ENCODE data around the gene SPRYD4.
A peak's percentile ranks its signal among the peaks of the same experiment; 100 is the strongest.
"Not testable (repeated sequence)": the region's sequence is repeated elsewhere in the genome, so short reads cannot be mapped to it uniquely, and the experiment has no call there.

Gene SPRYD4

DNA sequence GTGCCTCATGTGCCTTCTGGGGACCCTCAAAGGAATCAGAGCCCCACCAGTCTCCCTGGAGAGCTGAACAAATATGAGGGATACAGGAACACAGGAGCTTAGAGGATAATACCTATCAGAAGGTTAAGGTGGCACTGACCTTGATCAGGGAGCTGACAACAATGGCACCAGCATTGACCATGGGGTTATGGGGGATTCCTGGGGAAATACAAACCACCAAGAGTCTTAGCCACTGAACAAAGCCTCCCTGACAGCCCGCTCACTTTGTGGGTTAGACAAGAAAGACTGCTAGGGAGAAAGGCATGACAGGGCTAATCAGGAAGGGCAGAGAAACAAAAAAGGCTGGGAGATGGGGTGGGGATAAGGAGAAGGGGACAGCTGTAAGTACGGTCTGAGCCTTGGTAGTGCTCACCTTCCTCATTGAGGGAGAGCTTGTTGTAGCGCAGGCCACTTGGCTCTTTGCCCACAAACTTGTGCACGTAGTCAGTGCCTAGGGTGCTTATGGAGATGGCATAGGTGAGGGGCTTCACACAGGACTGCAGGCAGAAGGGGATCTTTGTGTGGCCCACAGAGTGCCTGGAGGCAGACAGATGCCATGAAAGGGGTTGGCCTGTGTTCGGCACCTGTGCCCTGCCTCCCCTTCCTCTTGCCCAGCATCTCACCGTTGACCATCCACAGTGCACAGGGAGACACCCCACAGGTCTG lies 9.3 kb downstream of the SPRYD4 start:
- DNase-seq, result no peak

- no peak for DNase-seq
Measured at GRCh38 chr12:56479625-56480024, 11.2 kb downstream of the SPRYD4 start.

- no peak for DNase-seq
Measured at GRCh38 chr12:56484566-56484965, 16.2 kb downstream of the SPRYD4 start.

GRCh38 chr12:56486694-56487093 lies 18.3 kb downstream of the SPRYD4 start:
- no peak for DNase-seq

DNA sequence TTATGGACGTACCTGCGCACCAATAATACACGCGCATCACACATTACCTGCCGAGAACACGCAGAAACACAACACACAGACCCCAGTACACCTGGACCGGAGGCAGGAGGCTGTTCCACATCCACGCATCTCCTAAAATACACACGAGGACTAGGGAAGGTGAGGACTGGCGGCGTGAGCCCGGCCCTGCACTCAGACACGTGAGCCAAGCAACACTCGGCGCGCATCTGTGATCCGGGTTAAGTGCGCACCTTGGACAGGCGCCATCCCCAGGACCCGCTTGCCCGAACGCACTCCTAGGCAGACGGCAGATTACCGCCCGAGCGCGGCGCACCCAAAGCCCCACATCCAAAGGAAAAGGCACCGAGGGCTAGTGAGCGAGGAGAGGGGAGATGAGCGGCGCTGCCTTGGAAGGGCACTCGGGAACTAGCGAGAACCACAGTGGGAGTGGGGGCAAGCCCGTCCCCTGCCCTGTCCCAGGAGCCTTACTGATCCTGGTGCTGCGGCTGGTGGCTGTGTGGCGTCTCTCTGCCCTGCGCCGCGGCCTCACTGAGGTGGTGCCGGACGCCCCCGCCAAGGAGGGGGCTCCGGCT lies 19.2 kb downstream of the SPRYD4 start:
- DNase-seq, result peak; percentile 69

GRCh38 chr12:56488041-56488955 lies 19.9 kb downstream of the SPRYD4 start, which contains the start of gene GLS2:
TSS of gene GLS2 (minus strand) at chr12:56488161. CDS start at chr12:56488118, 43 bp downstream.
- peak; percentile 88 for DNase-seq

DNA sequence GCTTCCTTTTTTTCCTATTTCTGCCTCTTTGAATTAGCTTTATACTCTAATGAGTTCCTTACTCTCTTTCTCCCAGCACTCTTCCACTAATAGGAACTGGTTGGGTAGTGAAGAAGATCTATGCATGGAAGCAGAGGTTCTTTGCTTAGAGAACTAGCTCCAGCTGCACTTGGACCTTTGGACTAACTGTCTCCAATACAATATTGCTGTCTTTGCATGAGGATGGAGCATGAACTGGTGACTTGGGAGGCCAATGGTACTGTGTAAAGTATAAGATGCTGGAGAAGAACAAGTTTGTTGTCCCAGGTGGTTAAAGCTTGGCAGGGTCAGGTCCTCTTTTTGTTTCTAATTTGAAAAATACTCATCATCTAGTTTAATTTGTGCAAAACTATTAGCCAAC lies 22.0 kb downstream of the SPRYD4 start:
- no peak for DNase-seq

DNA sequence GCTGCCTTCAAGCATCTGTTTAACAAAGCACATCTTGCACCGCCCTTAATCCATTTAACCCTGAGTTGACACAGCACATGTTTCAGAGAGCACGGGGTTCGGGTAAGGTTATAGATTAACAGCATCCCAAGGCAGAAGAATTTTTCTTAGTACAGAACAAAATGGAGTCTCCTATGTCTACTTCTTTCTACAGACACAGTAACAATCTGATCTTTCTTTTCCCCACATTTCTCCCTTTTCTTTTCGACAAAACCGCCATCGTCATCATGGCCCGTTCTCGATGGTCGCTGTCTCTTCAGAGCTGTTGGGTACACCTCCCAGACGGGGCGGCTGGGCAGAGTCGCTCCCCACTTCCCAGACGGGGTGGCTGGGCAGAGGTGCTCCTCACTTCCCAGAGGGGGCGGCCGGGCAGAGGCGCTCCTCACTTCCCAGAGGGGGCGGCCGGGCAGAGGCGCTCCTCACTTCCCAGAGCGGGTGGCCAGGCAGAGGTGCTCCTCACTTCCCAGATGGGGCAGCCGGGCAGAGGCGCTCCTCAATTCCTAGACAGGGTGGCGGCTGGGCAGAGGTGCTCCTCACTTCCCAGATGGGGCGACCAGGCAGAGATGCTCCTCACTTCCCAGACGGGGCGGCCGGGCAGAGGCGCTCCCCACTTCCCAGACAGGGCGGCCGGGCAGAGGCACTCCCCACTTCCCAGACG lies 25.2 kb downstream of the SPRYD4 start:
- DNase-seq, result not testable (repeated sequence)

DNA sequence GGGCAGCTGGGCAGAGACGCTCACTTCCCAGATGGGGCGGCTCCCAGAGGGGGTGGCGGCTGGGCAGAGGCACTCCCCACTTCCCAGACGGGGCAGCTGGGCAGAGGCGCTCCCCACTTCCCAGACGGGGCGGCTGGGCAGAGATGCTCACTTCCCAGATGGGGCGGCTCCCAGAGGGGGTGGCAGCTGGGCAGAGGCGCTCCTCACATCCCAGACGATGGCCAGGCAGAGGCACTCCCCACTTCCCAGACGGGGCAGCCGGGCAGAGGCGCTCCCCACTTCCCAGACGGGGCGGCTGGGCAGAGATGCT lies 25.7 kb downstream of the SPRYD4 start:
- DNase-seq, result not testable (repeated sequence)

DNA sequence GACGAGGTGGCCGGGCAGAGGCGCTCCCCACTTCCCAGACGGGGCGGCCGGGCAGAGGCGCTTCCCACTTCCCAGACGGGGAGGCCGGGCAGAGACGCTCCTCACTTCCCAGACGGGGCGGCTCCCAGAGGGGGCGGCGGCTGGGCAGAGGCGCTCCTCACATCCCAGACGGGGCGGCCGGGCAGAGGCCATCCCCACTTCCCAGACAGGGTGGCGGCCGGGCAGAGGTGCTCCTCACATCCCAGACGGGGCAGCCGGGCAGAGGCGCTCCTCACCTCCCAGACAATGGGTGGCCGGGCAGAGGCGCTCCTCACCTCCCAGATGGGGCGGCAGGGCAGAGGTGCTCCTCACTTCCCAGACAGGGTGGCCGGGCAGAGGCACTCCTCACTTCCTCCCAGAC lies 26.1 kb downstream of the SPRYD4 start:
- not testable (repeated sequence) for DNase-seq

GRCh38 chr12:56496704-56497103 lies 28.3 kb downstream of the SPRYD4 start:
- DNase-seq, result peak; percentile 88

- not testable (repeated sequence) for DNase-seq
Measured at GRCh38 chr12:56498126-56498902, 29.9 kb downstream of the SPRYD4 start.

GRCh38 chr12:56499452-56499851 lies 31.1 kb downstream of the SPRYD4 start:
- not testable (repeated sequence) for DNase-seq

DNA sequence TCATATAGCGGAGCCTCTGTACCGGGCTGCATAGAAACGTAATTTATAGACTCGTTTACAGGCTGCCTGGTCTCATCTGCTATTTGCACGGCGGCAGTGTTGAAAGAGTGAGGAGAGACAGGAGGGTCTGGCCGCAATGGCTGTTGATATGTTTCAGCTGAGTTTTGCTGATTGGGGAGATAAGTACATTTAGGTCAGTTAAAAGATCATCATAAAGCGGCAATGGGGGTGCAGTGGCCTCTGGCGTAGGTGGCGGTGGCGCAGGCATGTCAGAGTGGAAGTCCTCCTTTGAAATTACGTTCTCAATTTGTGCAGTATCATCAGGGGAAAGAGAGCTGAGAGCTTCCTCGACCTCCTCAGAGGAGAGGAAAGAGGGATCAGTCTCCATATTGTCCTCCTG lies 31.5 kb downstream of the SPRYD4 start:
- DNase-seq, result not testable (repeated sequence)

- no peak for DNase-seq
Measured at GRCh38 chr12:56510786-56511185, 42.4 kb downstream of the SPRYD4 start.

DNA sequence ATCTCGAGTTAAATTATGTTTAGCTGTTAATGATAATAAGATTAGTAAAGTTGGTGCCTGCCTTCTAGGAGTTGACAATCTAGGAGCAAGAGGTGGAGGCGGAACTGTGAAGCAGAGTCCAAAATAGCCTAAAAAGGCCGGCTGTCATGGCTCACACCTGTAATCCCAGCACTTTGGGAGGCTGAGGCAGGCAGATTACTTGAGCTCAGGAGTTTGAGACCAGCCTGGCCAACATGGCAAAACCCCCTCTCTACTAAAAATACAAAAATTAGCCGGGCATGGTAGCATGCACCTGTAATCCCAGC lies 45.6 kb downstream of the SPRYD4 start:
- not testable (repeated sequence) for DNase-seq

- no peak for DNase-seq
Measured at GRCh38 chr12:56517854-56518253, 49.5 kb downstream of the SPRYD4 start.

GRCh38 chr12:56518570-56518969 lies 50.2 kb downstream of the SPRYD4 start:
- DNase-seq, result no peak

- DNase-seq, result no peak
Measured at GRCh38 chr12:56520048-56520447, 51.7 kb downstream of the SPRYD4 start.

- no peak for DNase-seq
Measured at GRCh38 chr12:56520506-56520905, 52.1 kb downstream of the SPRYD4 start.

DNA sequence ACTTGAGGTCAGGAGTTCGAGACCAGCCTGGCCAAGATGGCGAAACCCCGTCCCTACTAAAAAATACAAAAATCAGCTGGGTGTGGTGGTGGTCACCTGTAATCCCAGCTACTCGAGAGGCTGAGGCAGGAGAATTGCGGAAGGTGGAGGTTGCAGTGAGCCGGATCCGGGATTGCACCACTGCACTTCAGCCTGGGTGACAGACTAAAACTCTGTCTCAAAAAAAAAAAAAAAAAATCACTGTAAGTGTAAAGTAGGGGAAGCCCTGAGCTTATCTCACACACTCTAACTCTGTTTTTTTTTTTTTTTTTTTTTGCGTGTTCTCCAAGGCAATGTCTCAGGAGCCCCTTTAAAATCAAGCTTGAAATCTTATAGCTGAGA lies 52.8 kb downstream of the SPRYD4 start:
- DNase-seq, result no peak

GRCh38 chr12:56521590-56522371 lies 53.4 kb downstream of the SPRYD4 start, which contains the start of gene RBMS2:
TSS of gene RBMS2 (plus strand) at chr12:56521820. CDS start at chr12:56522024, 204 bp downstream.
- DNase-seq, result no peak

All from activated effector memory CD4-positive, alpha-beta T cell treated with anti-CD3 and anti-CD28 coated beads, Interleukin-2, amount 50 U/mL, for 16 hours (primary cell).